OCI-LY3 (cell line): ENCODE data around the gene MGAT4A.

Experiments
- EZH2phosphoT487 ChIP-seq: fragments of 200-600 bp; shearing (Covaris generic); IDR thresholded peaks from 2 replicates; pipeline ENCODE4 v1.6.1; 2018; ENCODE audit warnings: antibody characterized with exemption, mixed run types, low read depth
- TF ChIP-seq, protein P1 (sequence below): fragments of 200-600, 300-600 bp; sonication (generic); IDR thresholded peaks from 2 replicates; pipeline ENCODE4 v1.5.1; 2014; ENCODE audit warnings: antibody characterized with exemption, low read length, low read depth

DNA sequence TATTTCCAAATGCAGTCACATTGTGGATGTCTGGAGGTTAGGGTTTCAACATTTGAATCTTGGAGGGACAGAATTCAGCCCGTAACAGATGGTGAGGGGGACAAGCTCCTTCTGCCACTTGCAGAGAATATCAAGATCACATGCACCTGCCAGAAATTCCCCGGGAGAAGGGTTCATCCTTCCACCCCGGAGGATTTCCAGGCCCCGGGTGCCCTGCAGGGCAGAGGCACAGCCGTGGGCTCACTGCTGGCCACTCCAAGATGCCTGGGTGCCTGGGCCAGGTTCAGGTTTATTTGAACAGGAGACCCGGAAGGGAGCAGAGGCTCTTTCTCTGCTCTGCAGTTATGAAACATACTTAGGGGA, 38.2 kb upstream of the MGAT4A start:
- TF ChIP-seq, protein P1, sequence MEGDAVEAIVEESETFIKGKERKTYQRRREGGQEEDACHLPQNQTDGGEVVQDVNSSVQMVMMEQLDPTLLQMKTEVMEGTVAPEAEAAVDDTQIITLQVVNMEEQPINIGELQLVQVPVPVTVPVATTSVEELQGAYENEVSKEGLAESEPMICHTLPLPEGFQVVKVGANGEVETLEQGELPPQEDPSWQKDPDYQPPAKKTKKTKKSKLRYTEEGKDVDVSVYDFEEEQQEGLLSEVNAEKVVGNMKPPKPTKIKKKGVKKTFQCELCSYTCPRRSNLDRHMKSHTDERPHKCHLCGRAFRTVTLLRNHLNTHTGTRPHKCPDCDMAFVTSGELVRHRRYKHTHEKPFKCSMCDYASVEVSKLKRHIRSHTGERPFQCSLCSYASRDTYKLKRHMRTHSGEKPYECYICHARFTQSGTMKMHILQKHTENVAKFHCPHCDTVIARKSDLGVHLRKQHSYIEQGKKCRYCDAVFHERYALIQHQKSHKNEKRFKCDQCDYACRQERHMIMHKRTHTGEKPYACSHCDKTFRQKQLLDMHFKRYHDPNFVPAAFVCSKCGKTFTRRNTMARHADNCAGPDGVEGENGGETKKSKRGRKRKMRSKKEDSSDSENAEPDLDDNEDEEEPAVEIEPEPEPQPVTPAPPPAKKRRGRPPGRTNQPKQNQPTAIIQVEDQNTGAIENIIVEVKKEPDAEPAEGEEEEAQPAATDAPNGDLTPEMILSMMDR: no peak
- TF ChIP-seq EZH2phosphoT487: no peak
